Mesodermal cell (in vitro differentiated cells): ENCODE measurements around the gene SLC6A18.
"Not testable (repeated sequence)": the region's sequence is repeated elsewhere in the genome, so short reads cannot be mapped to it uniquely, and the experiment has no call there.

Experiments
- H3K27ac ChIP-seq: 2 replicates; pipeline ENCODE4 v1.7.0; 2013; ENCODE audit warnings: mild to moderate bottlenecking, low read depth, low read length, moderate library complexity; ENCODE audit not compliant: severe bottlenecking
- H3K36me3 ChIP-seq: 2 replicates; pipeline ENCODE4 v1.7.1; 2013; ENCODE audit warnings: mild to moderate bottlenecking, low read length, moderate library complexity; ENCODE audit not compliant: control insufficient read depth, insufficient read depth
- H3K4me1 ChIP-seq: one replicate; pipeline ENCODE4 v1.7.1; 2013; ENCODE audit warnings: mild to moderate bottlenecking, low read length; ENCODE audit not compliant: insufficient read depth, control insufficient read depth, poor library complexity, severe bottlenecking
- H3K4me3 ChIP-seq: 2 replicates; pipeline ENCODE4 v1.7.0; 2013; ENCODE audit warnings: low read length, control low read depth, mild to moderate bottlenecking; ENCODE audit not compliant: insufficient read depth, poor library complexity, severe bottlenecking; ENCODE audit errors: extremely low read depth
- H3K9me3 ChIP-seq: 2 replicates; pipeline ENCODE4 v1.7.1; 2013; ENCODE audit warnings: mild to moderate bottlenecking, low read length, moderate library complexity; ENCODE audit not compliant: control insufficient read depth
- WGBS, 2 experiments: methylation state at CpG; one replicate each; pipeline ENCODE4 v1.1.5; 2013; ENCODE audit warnings: missing lambda C conversion rate in 2 of 2; ENCODE audit not compliant: insufficient coverage in 2 of 2; 5-methylcytosine and 5-hydroxymethylcytosine counted together

The SLC6A18 gene

GRCh38 chr5:1285141-1285540 is 60.0 kb downstream of the SLC6A18 start:
- no peaks in the 10 kb centered on the region for H3K4me1 ChIP-seq
- H3K27ac ChIP-seq, result no peak overlapping the region
- no peak overlapping the region for H3K4me3 ChIP-seq
- 96 to 97% methylated on average over 5 to 10 of the region's 12 CpGs for WGBS, 2 experiments
- no peaks in the 10 kb centered on the region for H3K36me3 ChIP-seq
- H3K9me3 ChIP-seq, result no peaks in the 10 kb centered on the region

- no peak overlapping the region for H3K4me3 ChIP-seq
- WGBS, 2 experiments, result 93 to 98% methylated on average over 22 to 25 of the region's 25 CpGs
- H3K9me3 ChIP-seq, result no peaks in the 10 kb centered on the region
- H3K27ac ChIP-seq, result no peak overlapping the region
- no peaks in the 10 kb centered on the region for H3K4me1 ChIP-seq
- H3K36me3 ChIP-seq, result no peaks in the 10 kb centered on the region
These were observed 60.7 kb downstream of the SLC6A18 start for GRCh38 chr5:1285883-1286291.

- 92 to 93% methylated on average over 21 to 30 of the region's 37 CpGs for WGBS, 2 experiments
- no peak overlapping the region for H3K4me3 ChIP-seq
- H3K9me3 ChIP-seq, result no peaks in the 10 kb centered on the region
- no peaks in the 10 kb centered on the region for H3K36me3 ChIP-seq
- H3K4me1 ChIP-seq, result no peaks in the 10 kb centered on the region
- H3K27ac ChIP-seq, result no peak overlapping the region
These were observed 63.5 kb downstream of the SLC6A18 start for GRCh38 chr5:1288439-1289335.

- WGBS, 2 experiments, result 96 to 98% methylated on average over 13 to 17 of the region's 32 CpGs
- H3K4me3 ChIP-seq, result not testable (repeated sequence)
These were observed 64.4 kb downstream of the SLC6A18 start for GRCh38 chr5:1289559-1289958.

GRCh38 chr5:1290956-1291355 is 65.8 kb downstream of the SLC6A18 start:
- H3K4me3 ChIP-seq, H3K9me3 ChIP-seq, H3K4me1 ChIP-seq, H3K36me3 ChIP-seq, H3K27ac ChIP-seq: not testable (repeated sequence)
- WGBS, 2 experiments, result 83 to 98% methylated on average over 8 to 13 of the region's 24 CpGs

More at GRCh38 chr5:1289559-1289958, 64.4 kb downstream of the SLC6A18 start:
- H3K4me1 ChIP-seq, H3K36me3 ChIP-seq, H3K9me3 ChIP-seq, H3K27ac ChIP-seq: not testable (repeated sequence)

- WGBS, 2 experiments, result 92 to 93% methylated on average over 23 of the region's 24 CpGs
- Histone ChIP-seq H3K36me3 (no peaks in the 10 kb centered on the region), H3K4me3 (no peak overlapping the region), H3K4me1 (no peaks in the 10 kb centered on the region), H3K9me3 (no peaks in the 10 kb centered on the region), H3K27ac (no peak overlapping the region)
These were observed 66.5 kb downstream of the SLC6A18 start for GRCh38 chr5:1291611-1292080.

- no peaks in the 10 kb centered on the region for H3K36me3 ChIP-seq
These were observed 67.0 kb downstream of the SLC6A18 start for GRCh38 chr5:1292139-1292538.

GRCh38 chr5:1292846-1293415 is 67.8 kb downstream of the SLC6A18 start:
- H3K9me3 ChIP-seq, result no peaks in the 10 kb centered on the region
- 95 to 96% methylated on average over 27 to 29 of the region's 30 CpGs for WGBS, 2 experiments
- H3K4me1 ChIP-seq, result no peaks in the 10 kb centered on the region
- H3K4me3 ChIP-seq, result no peak overlapping the region
- H3K36me3 ChIP-seq, result no peaks in the 10 kb centered on the region
- H3K27ac ChIP-seq, result no peak overlapping the region

More at GRCh38 chr5:1292139-1292538, 67.0 kb downstream of the SLC6A18 start:
- 85 to 90% methylated on average over 4 of the region's 6 CpGs for WGBS, 2 experiments
- H3K27ac ChIP-seq, result no peak overlapping the region
- no peak overlapping the region for H3K4me3 ChIP-seq
- no peaks in the 10 kb centered on the region for H3K4me1 ChIP-seq
- no peaks in the 10 kb centered on the region for H3K9me3 ChIP-seq

GRCh38 chr5:1293416-1294205 is 68.4 kb downstream of the SLC6A18 start:
- no peaks in the 10 kb centered on the region for H3K4me1 ChIP-seq
- H3K9me3 ChIP-seq, result no peaks in the 10 kb centered on the region
- H3K36me3 ChIP-seq, result no peaks in the 10 kb centered on the region
- WGBS, 2 experiments, result 94 to 95% methylated on average over 60 of the region's 60 CpGs
- H3K27ac ChIP-seq, result no peak overlapping the region
- no peak overlapping the region for H3K4me3 ChIP-seq

- Histone ChIP-seq H3K9me3 (no peaks in the 10 kb centered on the region), H3K4me3 (peak overlapping the region; percentile 35), H3K36me3 (no peaks in the 10 kb centered on the region), H3K4me1 (no peaks in the 10 kb centered on the region), H3K27ac (no peak overlapping the region)
- 37 to 47% methylated on average over 56 to 69 of the region's 69 CpGs for WGBS, 2 experiments
These were observed 69.1 kb downstream of the SLC6A18 start for GRCh38 chr5:1294206-1294834.
